ENCODE results near the gene GALNT18.
A peak's percentile ranks its signal among the peaks of the same experiment; 100 is the strongest.

GALNT18 gene

GRCh38 chr11:11426226-11426952 is 195.4 kb downstream of the GALNT18 start:
- DNase-seq, result no peak

- DNase-seq, result no peak
Measured at GRCh38 chr11:11425806-11426205, 196.0 kb downstream of the GALNT18 start.

DNA sequence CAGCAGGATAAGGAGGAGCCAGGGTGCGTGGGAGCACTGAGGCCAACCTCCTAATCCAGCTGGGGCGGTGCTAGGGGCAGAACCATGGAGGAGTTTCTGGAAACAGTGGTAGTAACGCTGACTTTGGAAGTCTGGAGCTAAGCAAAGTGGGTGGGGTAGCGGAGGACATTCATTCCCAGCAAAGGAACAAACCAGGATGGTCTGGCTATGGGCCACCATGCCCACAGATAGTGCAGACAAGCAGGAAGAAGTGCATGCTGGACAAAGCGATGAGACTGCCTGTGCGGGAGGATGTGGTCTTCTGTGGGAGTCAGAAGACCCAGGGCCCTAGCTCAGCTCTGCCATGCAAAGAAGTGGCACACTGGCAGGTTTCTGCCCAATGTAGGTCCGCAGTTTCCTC is 197.1 kb downstream of the GALNT18 start:
- DNase-seq, result no peak

GRCh38 chr11:11422411-11423128 is 199.2 kb downstream of the GALNT18 start:
- DNase-seq, result no peak

DNA sequence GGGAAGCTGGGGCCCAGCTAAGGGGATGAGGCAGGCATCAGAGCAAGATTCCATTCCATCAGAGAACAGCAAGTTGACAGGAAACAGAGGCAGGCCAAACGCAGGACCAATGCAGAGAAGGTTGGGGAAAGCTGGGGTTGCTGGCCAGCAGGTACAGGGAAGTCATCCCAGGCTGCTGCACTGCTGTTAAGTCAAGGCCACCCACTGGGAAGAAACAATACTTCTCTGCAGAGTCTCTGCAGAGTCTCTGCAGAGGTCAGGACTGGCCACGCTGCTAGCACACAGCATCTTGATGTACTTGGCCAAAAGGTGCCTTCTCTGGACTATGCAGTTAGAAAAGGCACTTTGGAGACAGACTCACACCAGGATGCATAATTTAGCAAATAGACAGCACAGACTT is 200.3 kb downstream of the GALNT18 start:
- DNase-seq, result no peak

DNA sequence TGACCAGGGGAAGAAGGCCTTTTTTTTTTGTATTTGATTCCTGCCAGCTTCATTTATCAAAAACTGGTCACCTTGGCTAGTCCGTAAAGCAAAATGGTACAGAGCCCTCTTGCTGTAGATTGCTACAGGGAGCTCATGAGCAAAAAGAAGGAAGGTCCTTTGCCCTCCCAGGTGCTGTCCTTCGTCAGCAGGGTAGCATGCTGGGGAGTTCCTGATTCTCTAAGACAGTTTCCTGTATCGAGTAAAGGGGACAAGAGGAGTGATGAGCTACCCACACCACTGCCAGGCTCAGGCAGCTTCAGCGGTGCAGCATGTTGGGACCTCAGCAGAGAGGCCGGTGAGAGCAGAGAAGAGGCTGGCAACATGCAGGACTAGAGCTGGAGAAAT is 200.9 kb downstream of the GALNT18 start:
- DNase-seq, result no peak

DNA sequence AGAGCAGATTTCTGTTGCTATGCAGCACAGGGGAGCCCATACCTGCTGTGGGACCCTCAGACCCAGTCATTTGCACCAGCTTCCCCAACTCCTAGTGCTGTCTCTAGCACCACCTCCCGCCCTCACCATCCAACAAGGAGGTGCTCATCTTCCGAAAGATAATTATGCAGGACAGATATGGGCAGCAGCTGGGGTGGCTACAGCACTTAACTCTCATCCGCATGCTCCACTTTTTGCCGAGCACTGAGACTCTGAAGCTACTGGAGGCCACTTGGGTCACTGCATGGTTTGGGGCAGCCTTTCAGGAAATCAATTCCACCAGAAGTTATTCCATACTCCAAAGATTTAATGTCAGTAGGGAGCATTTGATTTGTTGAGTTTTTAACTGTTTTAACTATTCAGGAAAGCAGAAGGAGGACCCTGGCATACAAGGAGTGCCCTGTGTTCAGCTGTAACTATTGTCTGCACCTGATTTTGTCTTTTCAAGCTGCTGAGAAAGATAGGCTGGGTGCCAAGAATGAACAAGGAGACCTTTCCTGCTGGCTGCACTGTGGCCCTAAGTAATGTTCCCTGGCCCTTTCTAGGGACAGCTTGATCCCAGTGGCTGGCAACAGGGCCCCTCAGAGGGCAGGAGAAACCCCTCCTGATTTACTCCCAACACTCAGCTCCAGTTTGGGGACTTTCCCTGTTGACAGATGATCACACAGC is 201.5 kb downstream of the GALNT18 start:
- no peak for DNase-seq

DNA sequence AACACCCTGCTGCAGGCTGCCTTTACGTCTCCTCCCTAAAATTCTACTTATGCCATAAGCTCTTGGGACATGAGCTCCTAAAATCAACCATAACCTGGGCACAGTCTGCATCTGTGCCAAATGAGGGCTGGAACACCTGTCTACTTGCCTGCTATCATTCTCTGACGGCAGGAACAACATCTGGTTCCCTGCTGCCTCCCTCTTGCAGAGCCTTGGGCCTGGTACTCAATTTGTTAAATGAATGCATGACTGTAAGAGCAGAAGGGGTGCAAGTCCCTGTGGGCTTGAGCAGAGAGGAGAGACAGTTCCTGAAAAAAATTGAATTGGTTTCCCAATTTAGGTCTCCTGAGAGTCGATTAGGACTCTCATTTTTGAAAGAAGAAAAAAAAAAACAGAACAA is 202.1 kb downstream of the GALNT18 start:
- DNase-seq, result no peak

DNA sequence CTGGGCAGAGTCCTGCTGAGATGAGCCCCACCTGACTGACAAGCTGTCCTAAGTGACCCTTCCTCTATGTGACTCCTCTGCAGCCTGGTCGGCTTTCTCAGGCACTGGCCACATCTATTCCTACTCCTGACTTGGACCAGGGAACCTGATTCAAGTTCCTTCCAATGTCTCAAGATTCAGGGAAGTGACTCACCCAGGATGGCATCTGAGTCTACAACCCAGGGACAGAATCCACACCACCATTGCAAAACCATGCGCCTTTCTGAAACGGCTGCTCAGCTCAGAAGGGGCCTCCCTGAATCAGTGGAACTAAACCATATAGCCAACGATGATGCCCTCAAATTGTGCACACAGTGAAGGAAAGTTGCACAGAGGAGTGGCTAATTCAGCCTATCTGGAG is 204.9 kb downstream of the GALNT18 start:
- DNase-seq, result no peak

DNA sequence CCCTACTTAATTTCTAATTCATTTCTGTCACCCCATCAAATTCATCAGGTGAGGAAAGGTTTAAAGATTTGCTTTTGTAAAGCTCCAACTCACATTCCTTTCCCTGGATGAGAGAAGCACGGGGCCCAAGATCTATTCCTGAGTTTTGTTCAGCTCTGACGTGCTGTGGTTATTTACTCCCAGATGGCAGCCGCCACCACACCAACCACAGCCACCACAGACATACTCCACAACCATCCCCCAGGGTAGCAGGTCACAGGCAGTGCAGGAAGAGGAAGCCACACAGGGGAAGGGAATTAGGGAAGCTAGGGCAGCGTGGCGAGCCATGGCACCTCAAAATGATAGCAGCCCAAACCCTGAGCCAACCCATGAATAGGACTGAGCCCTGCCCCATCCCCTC is 205.3 kb downstream of the GALNT18 start:
- DNase-seq, result no peak

DNA sequence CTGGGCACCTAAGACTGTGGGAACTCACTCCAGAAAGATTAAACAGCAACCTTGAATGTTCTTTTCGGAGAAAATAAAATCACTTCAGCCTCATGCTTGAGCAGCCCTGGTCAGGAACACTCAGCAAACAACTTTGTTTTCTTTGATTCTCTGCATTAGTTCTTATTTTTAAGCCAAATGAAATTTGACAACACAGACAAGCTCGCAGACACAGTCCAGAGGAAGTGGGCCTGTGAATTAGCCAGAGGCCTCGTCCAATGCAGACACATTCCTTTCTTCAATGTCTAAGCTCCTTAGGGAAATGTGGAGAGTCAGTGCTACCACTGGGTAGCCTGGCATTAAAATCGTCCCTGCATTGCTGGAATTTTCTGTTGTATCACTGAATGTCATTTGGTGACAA is 205.9 kb downstream of the GALNT18 start:
- DNase-seq, result no peak

- no peak for DNase-seq
Measured at GRCh38 chr11:11414996-11415395, 206.8 kb downstream of the GALNT18 start.

- no peak for DNase-seq
Measured at GRCh38 chr11:11413776-11414175, 208.0 kb downstream of the GALNT18 start.

DNA sequence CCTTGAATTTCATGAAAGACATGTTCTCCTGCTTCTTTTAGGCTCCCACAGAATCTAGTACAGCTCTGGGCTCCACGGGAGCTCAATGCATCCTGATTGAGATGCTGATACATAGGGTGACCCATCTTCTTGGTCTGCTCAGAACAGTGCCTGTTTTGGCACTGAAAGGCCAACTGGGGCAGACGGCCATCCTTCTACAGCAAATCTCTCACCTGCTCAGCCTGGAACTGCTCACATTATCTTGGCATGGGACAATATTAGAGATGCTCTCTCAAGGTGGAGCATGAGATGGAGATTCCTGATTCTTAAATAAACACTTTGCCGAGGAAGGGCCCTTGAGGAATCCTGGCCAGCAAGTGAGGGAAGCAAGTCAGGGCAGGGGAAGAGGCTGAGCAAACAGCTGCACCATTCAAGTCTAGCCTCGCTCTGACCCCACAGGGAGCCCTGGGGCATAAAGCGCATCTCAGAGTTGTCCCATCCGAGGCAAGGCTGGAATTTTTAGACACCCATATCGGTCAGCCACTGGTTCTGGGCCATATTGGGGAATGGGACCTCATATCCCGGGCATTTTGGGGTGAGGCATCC is 210.3 kb downstream of the GALNT18 start:
- DNase-seq, result no peak

DNA sequence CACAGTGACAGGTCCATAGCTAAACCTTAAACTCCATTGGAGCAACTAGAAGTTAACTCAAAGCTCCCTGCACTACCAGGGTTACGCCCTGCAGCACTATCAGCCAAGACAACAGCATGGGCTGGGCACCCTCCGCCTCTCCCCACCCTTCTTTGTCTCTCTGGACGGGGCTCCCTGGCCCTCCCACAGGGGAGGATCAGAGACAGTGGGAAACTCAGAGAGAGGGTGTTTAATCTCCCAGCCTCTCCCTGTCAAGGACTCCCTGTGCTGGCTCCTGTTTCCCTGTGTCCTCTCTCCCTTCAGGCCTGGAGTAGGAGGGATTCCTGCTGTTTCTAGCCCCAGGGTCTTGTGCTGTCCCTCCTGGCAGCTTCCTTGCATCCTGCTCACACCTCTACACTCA is 211.9 kb downstream of the GALNT18 start:
- no peak for DNase-seq

DNA sequence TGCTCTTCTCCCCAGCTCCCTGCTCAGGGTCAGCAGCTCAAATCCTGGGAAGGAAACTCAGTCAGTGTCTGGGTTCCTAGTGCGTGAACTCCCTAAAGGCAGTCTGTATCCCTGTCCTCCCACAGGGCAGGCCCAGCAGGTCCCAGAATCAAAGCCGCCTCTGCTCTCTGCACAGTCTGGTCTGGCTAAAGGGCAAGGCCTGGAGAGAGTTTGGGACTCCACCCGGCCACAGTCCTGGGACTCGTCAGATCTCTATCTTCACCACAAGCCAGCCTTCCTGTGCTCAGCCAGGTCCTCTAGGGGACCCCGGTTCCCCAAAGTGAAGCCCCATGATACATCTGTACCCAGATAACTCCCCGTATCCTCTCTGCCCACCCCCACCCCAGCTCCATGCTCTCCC is 212.6 kb downstream of the GALNT18 start:
- no peak for DNase-seq

GRCh38 chr11:11408436-11409221 is 213.2 kb downstream of the GALNT18 start:
- DNase-seq, result no peak

GRCh38 chr11:11407763-11408084 is 214.1 kb downstream of the GALNT18 start:
- no peak for DNase-seq

GRCh38 chr11:11407065-11407762 is 214.6 kb downstream of the GALNT18 start:
- peak; percentile 92 for DNase-seq

GRCh38 chr11:11406652-11407051 is 215.2 kb downstream of the GALNT18 start:
- DNase-seq, result no peak

DNA sequence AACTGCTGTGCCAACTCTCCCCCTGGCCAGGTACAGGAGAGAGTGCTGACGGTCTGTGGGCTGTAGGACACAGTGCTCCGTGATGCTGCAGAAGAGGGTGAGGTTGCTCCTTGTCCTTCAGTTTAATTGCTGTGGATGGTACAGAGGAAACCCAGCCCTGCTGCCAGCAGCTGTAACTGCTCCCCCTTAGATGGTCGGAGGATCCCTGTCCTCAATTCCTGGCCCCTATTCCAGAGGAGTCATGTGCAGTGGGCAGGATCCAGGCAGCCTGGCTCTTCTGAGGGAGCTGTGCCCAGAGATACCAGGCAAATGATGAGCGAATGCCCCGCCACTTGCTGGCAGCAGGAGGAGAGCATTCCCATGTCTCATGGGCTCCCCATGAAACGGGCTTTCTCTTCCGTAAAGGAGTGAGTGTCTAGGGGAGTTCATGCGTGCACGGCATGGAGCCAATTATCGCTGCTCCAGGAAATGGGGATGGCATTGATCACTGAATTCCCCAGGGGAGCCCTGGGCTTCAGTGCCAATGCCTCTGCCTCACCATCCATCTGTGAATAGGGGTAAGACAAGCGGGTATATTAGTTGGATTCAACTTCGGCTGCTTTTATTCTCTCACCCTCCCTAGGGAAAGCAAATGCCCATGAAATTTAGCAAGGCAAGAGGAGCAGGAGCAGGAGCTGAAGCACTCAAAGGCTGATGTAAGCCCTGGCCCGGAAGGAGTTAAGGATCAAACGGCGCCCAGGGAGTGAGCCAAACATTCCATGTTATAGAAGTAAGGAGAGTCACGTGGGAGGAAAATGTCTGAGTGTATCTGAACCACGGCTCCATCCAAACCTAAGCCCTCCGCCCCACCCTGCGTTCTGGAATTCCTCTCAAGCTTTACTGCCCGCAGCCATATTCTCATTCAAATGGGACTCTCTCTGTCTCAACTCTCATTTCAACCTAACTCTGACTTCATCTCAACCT is 217.8 kb downstream of the GALNT18 start:
- no peak for DNase-seq
